K562 (cell line): ENCODE results near the gene EYA2. TPM values are rescaled to one million over a fixed set of nuclear protein-coding genes. Genes with fewer than 3 reads are reported as not detected.

Experiments
- ATAC-seq: fragments of 200-7000 bp; cut with Tn5 transposase; 3 replicates; pipeline ENCODE4 v1.9.1; 2020; ENCODE audit warnings: moderate library complexity
- BruUV-seq: library from RNA; stranded (reverse); fragments of 400-500 nt; replicated peaks from 2 replicates; lab custom pipeline; 2021; lab: Mats Ljungman, UMichigan
- CTCF ChIA-PET: fragments of 300-600 bp; formaldehyde crosslinking; extraction: SDS; loops from one replicate; lab custom pipeline; 2021; ENCODE audit warnings: low intra/inter-chr PET ratio; lab: Yijun Ruan, JAX
- POLR2A ChIA-PET: fragments of 300-600, 350-650 bp; sonication (Branson Sonifier 250); formaldehyde crosslinking; extraction: SDS; loops from one replicate; lab custom pipeline; 2021; ENCODE audit warnings: antibody characterized with exemption, inconsistent platforms; lab: Yijun Ruan, JAX
- DNase-seq, 4 experiments: peaks; one replicate each; pipeline versions ENCODE4 v3.0.0 to v3.0.0-alpha.2; 2011 to 2018; ENCODE audit warnings: low spot score in 3 of 4, mixed read lengths in 3 of 4; ENCODE audit errors: extremely low read depth in 1 of 4
- FAIRE-seq: peaks from 2 replicates; lab custom pipeline; 2011; peaks lifted over from hg19 to GRCh38; lab: Jason Lieb, UNC
- H2AFZ ChIP-seq: 2 replicates; pipeline ENCODE4 v1.6.0; 2011; ENCODE audit warnings: low read depth, low read length, control low read depth, inconsistent platforms
- H3K27ac ChIP-seq: fragments of 200-600 bp; 3 replicates; pipeline ENCODE4 v1.8.0; 2011; ENCODE audit warnings: low read depth, mild to moderate bottlenecking, control low read depth, inconsistent platforms, low read length, moderate library complexity, mixed read lengths; ENCODE audit errors: extremely low read depth
- H3K27me3 ChIP-seq, 2 experiments: fragments of 300-600 bp in 1 of 2; 2 replicates in 1 of 2; 3 replicates in 1 of 2; pipeline versions ENCODE4 v1.6.0 to v1.8.0; 2011; ENCODE audit warnings: inconsistent platforms in 2 of 2, low read length in 2 of 2, mild to moderate bottlenecking in 1 of 2, mixed read lengths in 1 of 2, moderate library complexity in 1 of 2; ENCODE audit not compliant: control insufficient read depth in 2 of 2, insufficient read depth in 2 of 2
- H3K36me3 ChIP-seq: fragments of 300-600 bp; 3 replicates; pipeline ENCODE4 v1.8.0; 2011; ENCODE audit warnings: mild to moderate bottlenecking, low read length, inconsistent platforms; ENCODE audit not compliant: control insufficient read depth, insufficient read depth
- H3K4me1 ChIP-seq, 2 experiments: fragments of 200-600 bp in 1 of 2; replicated peaks in 1 of 2; 2 replicates in 1 of 2; 3 replicates in 1 of 2; pipeline versions ENCODE4 v1.5.1 to v1.8.0; 2011; ENCODE audit warnings: inconsistent platforms in 2 of 2, low read length in 2 of 2, mild to moderate bottlenecking in 1 of 2, mixed read lengths in 1 of 2, moderate library complexity in 1 of 2; ENCODE audit not compliant: control insufficient read depth in 2 of 2, insufficient read depth in 2 of 2
- H3K4me2 ChIP-seq: 2 replicates; pipeline ENCODE4 v1.6.1; 2011; ENCODE audit warnings: low read length, control low read depth, inconsistent platforms, mixed read lengths; ENCODE audit not compliant: insufficient read depth
- H3K4me3 ChIP-seq: fragments of 200-600 bp; sonication (generic), shearing (Covaris generic); 2 replicates; pipeline ENCODE4 v1.5.1; 2016; ENCODE audit warnings: control low read depth, inconsistent platforms
- H3K79me2 ChIP-seq: fragments of 200-600 bp; 3 replicates; pipeline ENCODE4 v1.8.0; 2011; ENCODE audit warnings: low read length, inconsistent platforms; ENCODE audit not compliant: control insufficient read depth, insufficient read depth
- H3K9ac ChIP-seq, 2 experiments: 2 replicates each; pipeline versions ENCODE4 v1.6.0 to v1.6.1; 2011; ENCODE audit warnings: low read depth in 2 of 2, low read length in 2 of 2, control low read depth in 1 of 2, inconsistent platforms in 1 of 2, mild to moderate bottlenecking in 1 of 2, mixed read lengths in 1 of 2; ENCODE audit not compliant: insufficient read depth in 1 of 2
- H3K9me1 ChIP-seq: one replicate; pipeline ENCODE4 v1.6.0; 2011; ENCODE audit warnings: inconsistent platforms, mild to moderate bottlenecking, low read length, moderate library complexity; ENCODE audit not compliant: control insufficient read depth, insufficient read depth
- H3K9me3 ChIP-seq: replicated peaks from 2 replicates; pipeline ENCODE4 v1.5.1; 2011; ENCODE audit warnings: low read depth, low read length, inconsistent platforms; ENCODE audit not compliant: control insufficient read depth, insufficient read depth
- H4K20me1 ChIP-seq: replicated peaks from 2 replicates; pipeline ENCODE4 v1.6.1; 2011; ENCODE audit warnings: low read length, inconsistent platforms, mixed read lengths; ENCODE audit not compliant: control insufficient read depth, insufficient read depth
- DDX20 ChIP-seq: fragments of 450-650 bp; IDR thresholded peaks from 2 replicates; pipeline ENCODE4 v1.6.1; 2016; ENCODE audit warnings: missing genetic modification characterization, low read depth, mild to moderate bottlenecking, missing compliant biosample characterization, moderate library complexity
- GABPB2 ChIP-seq: fragments of 250-450 bp; sonication (Bioruptor Pico); conservative IDR thresholded peaks from 2 replicates; pipeline ENCODE4 v1.5.1; 2021; ENCODE audit warnings: mild to moderate bottlenecking
- HNRNPK ChIP-seq: fragments of 200-400 bp; formaldehyde crosslinking; IDR thresholded peaks from one replicate; pipeline ENCODE4 v1.6.1; 2018; ENCODE audit warnings: mild to moderate bottlenecking, low read depth, low read length; ENCODE audit not compliant: poor library complexity, severe bottlenecking
- KAT8 ChIP-seq: fragments of 450-650 bp; IDR thresholded peaks from 2 replicates; pipeline ENCODE4 v1.6.1; 2016; ENCODE audit warnings: low read depth, mild to moderate bottlenecking
- KDM1A ChIP-seq, 2 experiments: fragments of 450-650 bp; IDR thresholded peaks; 2 replicates each; pipeline ENCODE4 v1.6.1; 2016; ENCODE audit warnings: mild to moderate bottlenecking in 2 of 2
- MAFG ChIP-seq: fragments of 450-650 bp; conservative IDR thresholded peaks from 2 replicates; pipeline ENCODE4 v1.6.1; 2016; ENCODE audit warnings: missing genetic modification characterization, missing compliant biosample characterization
- NCOA1 ChIP-seq: fragments of 450-650 bp; IDR thresholded peaks from 2 replicates; pipeline ENCODE4 v1.6.1; 2016; ENCODE audit warnings: low read depth
- PHF20 ChIP-seq: fragments of 450-650 bp; IDR thresholded peaks from 2 replicates; pipeline ENCODE4 v1.6.1; 2018; ENCODE audit not compliant: partially characterized antibody
- POU5F1 ChIP-seq: fragments of 150-350 bp; IDR thresholded peaks from 2 replicates; pipeline ENCODE4 v1.6.1; 2014; ENCODE audit warnings: borderline replicate concordance, low read length, low read depth, mild to moderate bottlenecking; ENCODE audit not compliant: partially characterized antibody
- RBM25 ChIP-seq: fragments of 200-400 bp; formaldehyde crosslinking; IDR thresholded peaks from 2 replicates; pipeline ENCODE4 v1.6.1; 2018; ENCODE audit warnings: low read length, low read depth, moderate library complexity; ENCODE audit not compliant: severe bottlenecking
- SMARCA5 ChIP-seq: fragments of 450-650 bp; IDR thresholded peaks from 2 replicates; pipeline ENCODE4 v1.6.1; 2016
- TCF7L2 ChIP-seq: fragments of 150-350 bp; IDR thresholded peaks from 2 replicates; pipeline ENCODE4 v1.6.1; 2016; ENCODE audit warnings: low read depth, mild to moderate bottlenecking, low read length, moderate library complexity
- ZC3H11A ChIP-seq: IDR thresholded peaks from 2 replicates; pipeline ENCODE4 v1.6.1; 2012; ENCODE audit warnings: low read depth, low read length, improper control_type of control experiment
- ZKSCAN8 ChIP-seq: fragments of 200-800 bp; sonication (Bioruptor generic); IDR thresholded peaks from 2 replicates; pipeline ENCODE4 v1.6.1; 2016; ENCODE audit warnings: missing genetic modification characterization, missing compliant biosample characterization
- ZNF232 ChIP-seq: sonication (generic); formaldehyde crosslinking; IDR thresholded peaks from 2 replicates; pipeline ENCODE4 v1.8.0; 2022; ENCODE audit warnings: mild to moderate bottlenecking, missing genetic modification reagents
- ZNF263 ChIP-seq: sonication (generic); formaldehyde crosslinking; IDR thresholded peaks from 2 replicates; pipeline ENCODE4 v1.8.0; 2022; ENCODE audit warnings: mild to moderate bottlenecking, missing genetic modification reagents, borderline replicate concordance
- ZNF57 ChIP-seq: fragments of 450-650 bp; formaldehyde crosslinking; IDR thresholded peaks from 2 replicates; pipeline ENCODE4 v1.4.0; 2020; ENCODE audit warnings: mild to moderate bottlenecking, moderate library complexity
- ZNF639 ChIP-seq, 2 experiments: fragments of 200-800 bp in 1 of 2; sonication (Bioruptor generic) in 1 of 2; sonication (generic) in 1 of 2; formaldehyde crosslinking in 1 of 2; IDR thresholded peaks in 1 of 2; conservative IDR thresholded peaks in 1 of 2; 2 replicates each; pipeline versions ENCODE4 v1.5.0 to v1.6.1; 2016 to 2020; ENCODE audit warnings: missing compliant biosample characterization in 1 of 2, missing genetic modification characterization in 1 of 2, missing genetic modification reagents in 1 of 2
- WGBS: fragments of 100-300 bp; shearing (Covaris generic); methylation state at CpG from one replicate; pipeline ENCODE4 v1.1.6; 2016; ENCODE audit warnings: low coverage, mixed read lengths; ENCODE audit not compliant: insufficient coverage; ENCODE audit errors: missing lambda C conversion rate; 5-methylcytosine and 5-hydroxymethylcytosine counted together
- in situ Hi-C: fragments of 300-500 bp; cut with MboI; formaldehyde crosslinking; loops from 4 replicates; pipeline ENCODE4 v1.15.0; 2018; ENCODE audit warnings: inconsistent platforms, mixed read lengths
- intact Hi-C: fragments of 100-400 bp; cut with micrococcal nuclease; formaldehyde crosslinking; loops from 2 replicates; pipeline ENCODE4 v1.14.2; 2022
- polyA plus RNA-seq, 8 experiments: library from polyadenylated mRNA; depleted of rRNA in 4 of 8; stranded (reverse) in 5 of 8; unstranded in 3 of 8; fragments of >200 nt; fragmentation: Nextera tagmentation in 2 of 8; fragmentation: Illumina TruSeq in 1 of 8; extraction: Ambion mirVana in 2 of 8; extraction: Trizol in 1 of 8; gene quantifications; 2 replicates each; pipeline versions ENCODE4 v1.2.1 to v1.2.3, GENCODE V29; 2011 to 2014; ENCODE audit warnings: inconsistent platforms in 1 of 8, missing spikeins in 1 of 8
- total RNA-seq, 7 experiments: library from RNA; depleted of rRNA in 6 of 7; stranded (reverse); fragments of >200 nt in 6 of 7; fragmentation: Illumina TruSeq in 2 of 7; extraction: Trizol in 2 of 7; gene quantifications; 2 replicates each; pipeline versions ENCODE4 v1.2.1 to v1.2.3, GENCODE V29; 2011 to 2021; ENCODE audit warnings: low replicate concordance in 1 of 7
- TF ChIP-seq, protein P1 (sequence below): fragments of 250-450 bp; sonication (Bioruptor Pico); IDR thresholded peaks from 2 replicates; pipeline ENCODE4 v1.9.0; 2021; ENCODE audit warnings: mild to moderate bottlenecking
- TF ChIP-seq, protein P2 (sequence below): fragments of 450-650 bp; formaldehyde crosslinking; IDR thresholded peaks from 2 replicates; pipeline ENCODE4 v1.4.0; 2020; ENCODE audit warnings: mild to moderate bottlenecking

The EYA2 gene
- total and polyA plus RNA-seq, 9 of the 15 experiments (the other 6 are each of a cell fraction or from before 2014, with no cell fraction given) = 0.03 TPM; not detected in 8

DNA sequence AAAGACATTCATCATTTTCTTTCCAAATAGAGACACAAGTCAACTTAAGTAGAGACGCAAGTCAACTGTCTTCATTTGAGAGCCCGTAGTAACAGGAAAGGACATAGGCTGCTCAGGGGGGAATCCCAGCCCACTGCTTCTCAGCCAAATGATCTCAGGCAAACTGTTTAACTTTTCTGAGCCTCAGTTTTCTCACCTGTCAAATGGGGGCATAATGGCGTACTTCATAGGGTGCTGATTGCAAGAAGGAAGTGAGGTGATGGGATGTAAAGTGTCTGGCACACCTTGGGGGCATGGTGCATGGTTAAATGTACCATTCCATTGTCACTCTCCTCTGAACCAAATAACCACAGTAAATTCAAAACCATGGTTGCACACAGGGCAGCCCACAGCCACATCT lies 96.5 kb downstream of the EYA2 start (continued):
- TF ChIP-seq RBM25 (peak; percentile 97), POU5F1 (no peak), KAT8 (no peak), ZNF57 (CRISPR knock-in tag) (no peak), ZC3H11A (no peak), PHF20 (peak; percentile 25), SMARCA5 (peak; percentile 72)
- TF ChIP-seq, protein P1, sequence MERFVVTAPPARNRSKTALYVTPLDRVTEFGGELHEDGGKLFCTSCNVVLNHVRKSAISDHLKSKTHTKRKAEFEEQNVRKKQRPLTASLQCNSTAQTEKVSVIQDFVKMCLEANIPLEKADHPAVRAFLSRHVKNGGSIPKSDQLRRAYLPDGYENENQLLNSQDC (CRISPR knock-in tag) = no peak

DNA sequence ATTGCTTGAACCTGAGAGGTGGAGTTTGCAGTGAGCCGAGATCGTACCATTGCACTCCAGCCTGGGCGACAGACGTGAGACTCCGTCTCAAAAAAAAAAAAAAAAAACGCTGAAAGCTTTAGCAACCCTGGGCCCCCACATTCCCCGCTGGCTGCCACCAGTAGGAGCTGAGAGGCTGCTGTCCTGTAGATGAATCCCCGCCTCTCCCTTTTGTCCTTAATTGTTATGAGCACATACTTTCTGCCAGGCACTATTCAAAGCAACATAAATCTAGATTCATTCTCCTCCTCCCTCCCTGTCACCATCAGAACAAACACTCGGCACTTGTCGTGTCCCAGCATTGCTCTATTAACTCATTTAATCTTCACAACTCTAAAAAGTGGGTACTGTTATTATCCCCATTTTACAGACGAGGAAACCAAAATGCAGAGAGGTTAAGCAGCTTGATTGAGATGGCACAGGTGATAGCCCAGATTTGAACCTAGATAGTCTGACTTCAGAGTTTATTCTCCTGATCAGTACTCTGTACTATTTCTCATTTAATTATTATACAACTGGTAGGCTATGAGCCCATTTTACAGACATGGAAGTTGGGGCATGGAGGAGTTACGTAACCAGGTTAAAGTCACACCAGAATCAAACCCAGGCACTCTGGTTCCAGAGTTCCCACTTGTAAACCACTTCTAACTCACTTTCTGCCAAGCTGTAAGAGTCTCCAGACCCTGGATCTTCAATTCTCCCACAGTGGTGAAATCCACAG lies 97.4 kb downstream of the EYA2 start:
- in situ Hi-C loops (no loop called here), intact Hi-C loops (no loop called here)
- Histone ChIP-seq H4K20me1 (no peaks in the 10 kb centered on the region), H3K4me3 (no peak overlapping the region), H3K4me1 (peaks cover 4 to 13% of the 10 kb centered on the region in 2 experiments), H3K9me3 (no peaks in the 10 kb centered on the region), H3K27ac (no peak overlapping the region), H2AFZ (no peak overlapping the region), H3K4me2 (no peak overlapping the region), H3K27me3 (no peaks in the 10 kb centered on the region; a peak in 1 of 5 replicates), H3K79me2 (no peaks in the 10 kb centered on the region), H3K36me3 (no peaks in the 10 kb centered on the region), H3K9ac (no peak overlapping the region), H3K9me1 (no peaks in the 10 kb centered on the region)
- ATAC-seq (no peak), FAIRE-seq (no peak), DNase-seq (no peak)
- no TSS peak for BruUV-seq
- POLR2A ChIA-PET = interaction anchor here (0.5 to 0.6 kb wide), 3 partner anchors 46 to 1524 kb away, joined by 3 to 5 read pairs (median 3); no protein-coding TSS in a partner anchor
- CTCF ChIA-PET = no interaction called here
- WGBS = 61% methylated on average over 6 of the region's 12 CpGs
- TF ChIP-seq ZKSCAN8 (CRISPR knock-in tag) (no peak), HNRNPK (no peak), MAFG (no peak), TCF7L2 (no peak), ZNF232 (CRISPR knock-in tag) (no peak), NCOA1 (no peak), GABPB2 (CRISPR knock-in tag) (no peak), ZNF639 (CRISPR knock-in tag; conservative IDR thresholded peaks at IDR 0.05 in 1 of 2, IDR thresholded peaks at IDR 0.05 in 1 of 2) (no peak), DDX20 (tag) (no peak), KDM1A (IDR thresholded peaks at IDR 0.05) (peak; percentile 33 to 37; a peak in 2 of 4 replicates), ZNF263 (CRISPR knock-in tag) (no peak)
- TF ChIP-seq, protein P2, sequence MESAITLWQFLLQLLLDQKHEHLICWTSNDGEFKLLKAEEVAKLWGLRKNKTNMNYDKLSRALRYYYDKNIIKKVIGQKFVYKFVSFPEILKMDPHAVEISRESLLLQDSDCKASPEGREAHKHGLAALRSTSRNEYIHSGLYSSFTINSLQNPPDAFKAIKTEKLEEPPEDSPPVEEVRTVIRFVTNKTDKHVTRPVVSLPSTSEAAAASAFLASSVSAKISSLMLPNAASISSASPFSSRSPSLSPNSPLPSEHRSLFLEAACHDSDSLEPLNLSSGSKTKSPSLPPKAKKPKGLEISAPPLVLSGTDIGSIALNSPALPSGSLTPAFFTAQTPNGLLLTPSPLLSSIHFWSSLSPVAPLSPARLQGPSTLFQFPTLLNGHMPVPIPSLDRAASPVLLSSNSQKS = no peak
